DMS 273 treated with DMSO at 0.1 percent for 48 hours (cell line): ENCODE measurements around the gene NTF3.

Experiments used
- DNase-seq: peaks from one replicate; lab custom pipeline; 2025; lab: John Stamatoyannopoulos, UW

NTF3 gene

GRCh38 chr12:5487948-5488625 lies 56.2 kb downstream of the NTF3 start:
- DNase-seq, result no peak

- no peak for DNase-seq
Measured at GRCh38 chr12:5488626-5488955, 56.7 kb downstream of the NTF3 start.

GRCh38 chr12:5489017-5489416 lies 57.1 kb downstream of the NTF3 start:
- DNase-seq, result no peak

GRCh38 chr12:5489760-5490406 lies 58.0 kb downstream of the NTF3 start:
- no peak for DNase-seq

- DNase-seq, result no peak
Measured at GRCh38 chr12:5492562-5492961, 60.7 kb downstream of the NTF3 start.

GRCh38 chr12:5493018-5493417 lies 61.1 kb downstream of the NTF3 start:
- DNase-seq, result no peak

- no peak for DNase-seq
Measured at GRCh38 chr12:5494343-5494742, 62.4 kb downstream of the NTF3 start.

- DNase-seq, result no peak
Measured at GRCh38 chr12:5497329-5498053, 65.6 kb downstream of the NTF3 start.

- no peak for DNase-seq
Measured at GRCh38 chr12:5498076-5498475, 66.2 kb downstream of the NTF3 start.

- DNase-seq, result no peak
Measured at GRCh38 chr12:5498806-5499205, 66.9 kb downstream of the NTF3 start.

- DNase-seq, result no peak
Measured at GRCh38 chr12:5499566-5500330, 67.8 kb downstream of the NTF3 start.

GRCh38 chr12:5500331-5500659 lies 68.4 kb downstream of the NTF3 start:
- DNase-seq, result no peak

- DNase-seq, result no peak
Measured at GRCh38 chr12:5503774-5504173, 71.9 kb downstream of the NTF3 start.

GRCh38 chr12:5505116-5505515 lies 73.2 kb downstream of the NTF3 start:
- no peak for DNase-seq

GRCh38 chr12:5505751-5506150 lies 73.8 kb downstream of the NTF3 start:
- no peak for DNase-seq

GRCh38 chr12:5506295-5506694 lies 74.4 kb downstream of the NTF3 start:
- DNase-seq, result no peak

GRCh38 chr12:5506821-5507231 lies 74.9 kb downstream of the NTF3 start:
- DNase-seq, result no peak

- no peak for DNase-seq
Measured at GRCh38 chr12:5507401-5507935, 75.6 kb downstream of the NTF3 start.

GRCh38 chr12:5507944-5508343 lies 76.0 kb downstream of the NTF3 start:
- no peak for DNase-seq

GRCh38 chr12:5509102-5509501 lies 77.2 kb downstream of the NTF3 start:
- no peak for DNase-seq

- DNase-seq, result no peak
Measured at GRCh38 chr12:5509557-5509956, 77.6 kb downstream of the NTF3 start.

- DNase-seq, result no peak
Measured at GRCh38 chr12:5510251-5510805, 78.4 kb downstream of the NTF3 start.
